GM23338 (cell line): ENCODE results near the gene HAP1. TPM values are rescaled to one million over a fixed set of nuclear protein-coding genes. Genes with fewer than 3 reads are reported as not detected.
A peak's percentile ranks its signal among the peaks of the same experiment; 100 is the strongest.

ENCODE experiments used
- ATAC-seq: fragments of 200-7000 bp; cut with Tn5 transposase; 3 replicates; pipeline ENCODE4 v1.9.1; 2020
- DNase-seq: peaks from one replicate; pipeline ENCODE4 v3.0.0-alpha.2; 2015; ENCODE audit warnings: low spot score
- H2AFZ ChIP-seq: fragments of 200-600 bp; sonication (generic); 2 replicates; pipeline ENCODE4 v1.8.0; 2016; ENCODE audit warnings: antibody characterized with exemption, mild to moderate bottlenecking, moderate library complexity
- H3F3A ChIP-seq: fragments of 200-600 bp; sonication (generic); replicated peaks from 2 replicates; pipeline ENCODE4 v1.8.0; 2017; ENCODE audit warnings: antibody characterized with exemption, mixed run types, low read depth
- H3K27ac ChIP-seq: fragments of 200-600 bp; sonication (generic); 2 replicates; pipeline ENCODE4 v1.6.1; 2016; ENCODE audit warnings: low read depth
- H3K27me3 ChIP-seq: fragments of 200-600 bp; sonication (generic); 2 replicates; pipeline ENCODE4 v1.8.0; 2016; ENCODE audit warnings: mild to moderate bottlenecking, mixed run types, moderate library complexity; ENCODE audit not compliant: insufficient read depth
- H3K36me3 ChIP-seq: fragments of 200-600 bp; sonication (generic); 2 replicates; pipeline ENCODE4 v1.8.0; 2016; ENCODE audit warnings: mild to moderate bottlenecking; ENCODE audit not compliant: insufficient read depth
- H3K4me1 ChIP-seq: fragments of 200-600 bp; sonication (generic); 2 replicates; pipeline ENCODE4 v1.8.0; 2016; ENCODE audit warnings: mild to moderate bottlenecking, moderate library complexity; ENCODE audit not compliant: insufficient read depth
- H3K4me2 ChIP-seq: fragments of 200-600 bp; sonication (generic); 2 replicates; pipeline ENCODE4 v1.7.1; 2017; ENCODE audit warnings: mixed run types
- H3K4me3 ChIP-seq: fragments of 200-600 bp; sonication (generic); 2 replicates; pipeline ENCODE4 v1.6.1; 2016; ENCODE audit warnings: mixed run types
- H3K79me2 ChIP-seq: fragments of 200-600 bp; sonication (generic); replicated peaks from 2 replicates; pipeline ENCODE4 v1.8.0; 2017; ENCODE audit warnings: mild to moderate bottlenecking; ENCODE audit not compliant: insufficient read depth
- H3K9me2 ChIP-seq: fragments of 200-600 bp; sonication (generic); 2 replicates; pipeline ENCODE4 v1.8.0; 2017; ENCODE audit not compliant: insufficient read depth
- H4K20me1 ChIP-seq: fragments of 200-600 bp; sonication (generic); replicated peaks from 2 replicates; pipeline ENCODE4 v1.8.0; 2017; ENCODE audit warnings: mild to moderate bottlenecking; ENCODE audit not compliant: insufficient read depth
- H3K27ac Mint-ChIP-seq: 2 replicates; pipeline ENCODE4 v1.8.0; 2020; ENCODE audit warnings: inconsistent platforms, mild to moderate bottlenecking, moderate library complexity, mixed read lengths
- H3K27me3 Mint-ChIP-seq: 3 replicates; pipeline ENCODE4 v1.8.0; 2022; ENCODE audit warnings: low read depth, mild to moderate bottlenecking, moderate library complexity, mixed read lengths, inconsistent platforms; ENCODE audit not compliant: insufficient read depth, poor library complexity
- H3K36me3 Mint-ChIP-seq: 3 replicates; pipeline ENCODE4 v1.8.0; 2021; ENCODE audit warnings: low read depth, mild to moderate bottlenecking, inconsistent platforms, moderate library complexity, mixed read lengths
- H3K4me1 Mint-ChIP-seq: 3 replicates; pipeline ENCODE4 v1.8.0; 2020; ENCODE audit warnings: mild to moderate bottlenecking, inconsistent platforms, mixed read lengths
- H3K4me3 Mint-ChIP-seq: 3 replicates; pipeline ENCODE4 v1.8.0; 2021; ENCODE audit warnings: moderate library complexity, mild to moderate bottlenecking, inconsistent platforms, mixed read lengths
- H3K9me3 Mint-ChIP-seq: 3 replicates; pipeline ENCODE4 v1.8.0; 2020; ENCODE audit warnings: moderate library complexity, mild to moderate bottlenecking, inconsistent platforms, mixed read lengths
- EZH2 ChIP-seq: fragments of 200-600 bp; sonication (generic); IDR thresholded peaks from one replicate; pipeline ENCODE4 v1.8.0; 2017; ENCODE audit warnings: antibody characterized with exemption, mild to moderate bottlenecking, low read depth; ENCODE audit not compliant: unreplicated experiment
- EZH2phosphoT487 ChIP-seq: fragments of 200-600 bp; sonication (generic); IDR thresholded peaks from one replicate; pipeline ENCODE4 v1.8.1; 2018; ENCODE audit warnings: antibody characterized with exemption; ENCODE audit not compliant: unreplicated experiment
- JUNB ChIP-seq: IDR thresholded peaks from one replicate; pipeline ENCODE4 v1.6.1; 2016; ENCODE audit warnings: antibody characterized with exemption; ENCODE audit not compliant: unreplicated experiment
- STAT1 ChIP-seq: IDR thresholded peaks from one replicate; pipeline ENCODE4 v1.6.1; 2016; ENCODE audit warnings: antibody characterized with exemption; ENCODE audit not compliant: unreplicated experiment
- ZNF114 ChIP-seq: fragments of 250-450 bp; sonication (Bioruptor Pico); IDR thresholded peaks from 2 replicates; pipeline ENCODE4 v1.5.0; 2020; ENCODE audit warnings: mild to moderate bottlenecking, moderate library complexity
- ZNF331 ChIP-seq: fragments of 250-450 bp; sonication (Bioruptor Pico); IDR thresholded peaks from 2 replicates; pipeline ENCODE4 v1.5.0; 2020; ENCODE audit warnings: low read depth, mild to moderate bottlenecking, moderate library complexity
- ZNF462 ChIP-seq: fragments of 250-450 bp; sonication (Bioruptor Pico); IDR thresholded peaks from 2 replicates; pipeline ENCODE4 v1.5.0; 2020; ENCODE audit warnings: mild to moderate bottlenecking, moderate library complexity
- polyA plus RNA-seq: library from polyadenylated mRNA; unstranded; fragments of >200 nt; fragmentation: Nextera tagmentation; extraction: Ambion mirVana; gene quantifications from 2 replicates; pipeline ENCODE4 v1.2.1, GENCODE V29; 2016
- total RNA-seq: library from RNA; depleted of rRNA; stranded (reverse); fragments of >200 nt; shearing (Covaris generic); gene quantifications from 2 replicates; pipeline ENCODE4 v1.2.3, GENCODE V29; 2014

Gene HAP1
- total and polyA plus RNA-seq, 2 experiments from 2014 or later = 1.6 to 2.2 TPM

DNA sequence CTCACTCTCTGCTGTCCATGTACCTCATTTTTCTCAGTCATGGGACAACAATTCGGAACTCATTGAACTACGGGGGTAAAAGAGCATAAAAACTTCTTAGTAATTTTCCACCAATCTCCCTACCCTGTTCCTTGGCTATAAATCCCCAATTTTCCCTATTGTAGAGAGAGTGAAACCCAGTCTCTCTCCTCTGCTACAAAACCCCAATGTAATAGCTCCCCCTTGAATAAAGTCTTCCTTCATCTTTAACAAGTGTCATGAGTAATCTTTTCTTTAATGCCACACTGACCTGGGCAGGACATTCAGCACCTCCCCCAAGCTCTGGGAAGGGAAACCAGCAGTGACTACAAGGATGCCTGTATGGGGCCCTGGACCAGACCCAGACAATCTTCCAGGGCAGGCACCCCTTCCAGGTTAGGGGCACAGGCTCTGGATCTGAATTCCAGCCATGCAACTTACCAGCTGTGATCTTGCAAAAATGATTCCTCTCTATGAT, 56.0 kb downstream of the HAP1 start (continued):
- TF ChIP-seq ZNF462 (CRISPR knock-in tag) (no peak), STAT1 (no peak)

DNA sequence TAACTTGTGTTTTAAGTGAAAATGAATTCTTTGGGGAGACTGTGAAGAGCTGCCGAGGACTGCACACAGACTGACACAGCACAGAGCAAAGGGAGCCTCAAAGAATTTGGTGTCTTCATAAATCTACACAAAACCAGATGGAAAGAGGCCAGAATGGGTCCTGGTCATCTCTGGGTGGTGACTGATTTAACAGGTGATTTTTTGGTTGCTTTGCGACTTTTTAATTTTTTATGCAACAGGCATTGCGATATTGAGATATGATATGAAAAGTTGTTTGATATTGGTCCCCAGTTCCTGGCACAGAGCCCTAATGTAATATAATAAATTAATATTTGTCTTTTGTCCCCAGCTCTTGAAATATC, 58.4 kb downstream of the HAP1 start:
- peak overlapping the region; percentile 87 for H3K27ac Mint-ChIP-seq
- peaks cover 32% of the 10 kb centered on the region for H3K4me1 Mint-ChIP-seq
- no peaks in the 10 kb centered on the region for H4K20me1 ChIP-seq
- peaks cover 17% of the 10 kb centered on the region for H3K27me3 Mint-ChIP-seq
- H3K4me3 Mint-ChIP-seq = peak overlapping the region; percentile 49
- H3F3A ChIP-seq = no peaks in the 10 kb centered on the region
- no peaks in the 10 kb centered on the region for H3K9me2 ChIP-seq
- peaks cover 20% of the 10 kb centered on the region for H3K36me3 Mint-ChIP-seq
- H2AFZ ChIP-seq = no peak overlapping the region
- DNase-seq = no peak
- H3K9me3 Mint-ChIP-seq = peaks cover 25% of the 10 kb centered on the region
- no peaks in the 10 kb centered on the region for H3K79me2 ChIP-seq
- H3K4me2 ChIP-seq = peak overlapping the region; percentile 61
- H3K4me1 ChIP-seq = peaks cover 25% of the 10 kb centered on the region
- no peaks in the 10 kb centered on the region for H3K36me3 ChIP-seq
- H3K27ac ChIP-seq = peak overlapping the region; percentile 86
- ATAC-seq = peak; percentile 20
- H3K4me3 ChIP-seq = no peak overlapping the region
- H3K27me3 ChIP-seq = no peaks in the 10 kb centered on the region
- TF ChIP-seq EZH2phosphoT487 (no peak), ZNF114 (CRISPR knock-in tag) (no peak), ZNF462 (CRISPR knock-in tag) (no peak), EZH2 (no peak), ZNF331 (CRISPR knock-in tag) (no peak), JUNB (no peak), STAT1 (no peak)
